HG02588 (cell line): ENCODE results near the gene RPS6KA3.
"Not testable (repeated sequence)": the region's sequence is repeated elsewhere in the genome, so short reads cannot be mapped to it uniquely, and the experiment has no call there.

Source experiments
- ATAC-seq: cut with Tn5 transposase; IDR thresholded peaks from one replicate; pipeline ENCODE4 v1.9.1; 2021; ENCODE audit warnings: mild to moderate bottlenecking, moderate library complexity; ENCODE audit not compliant: unreplicated experiment

Gene RPS6KA3

GRCh38 chrX:20224814-20225487, 41.8 kb downstream of the RPS6KA3 start:
- peak; percentile 84 for ATAC-seq

GRCh38 chrX:20221902-20222301, 44.8 kb downstream of the RPS6KA3 start:
- no peak for ATAC-seq

- no peak for ATAC-seq
These were observed 47.7 kb downstream of the RPS6KA3 start for GRCh38 chrX:20218836-20219505.

- no peak for ATAC-seq
These were observed 48.8 kb downstream of the RPS6KA3 start for GRCh38 chrX:20217906-20218305.

- ATAC-seq = no peak
These were observed 49.4 kb downstream of the RPS6KA3 start for GRCh38 chrX:20217271-20217670.

GRCh38 chrX:20215565-20215964, 51.1 kb downstream of the RPS6KA3 start:
- no peak for ATAC-seq

GRCh38 chrX:20212486-20213089, 54.1 kb downstream of the RPS6KA3 start:
- ATAC-seq = peak; percentile 95

- no peak for ATAC-seq
These were observed 55.4 kb downstream of the RPS6KA3 start for GRCh38 chrX:20211261-20211786.

- ATAC-seq = peak; percentile 97
These were observed 60.6 kb downstream of the RPS6KA3 start for GRCh38 chrX:20205927-20206708.

GRCh38 chrX:20204351-20204750, 62.4 kb downstream of the RPS6KA3 start:
- ATAC-seq = no peak

- no peak for ATAC-seq
These were observed 69.0 kb downstream of the RPS6KA3 start for GRCh38 chrX:20197641-20198210.

- no peak for ATAC-seq
These were observed 77.5 kb downstream of the RPS6KA3 start for GRCh38 chrX:20189171-20189570.

- ATAC-seq = no peak
These were observed 84.9 kb downstream of the RPS6KA3 start for GRCh38 chrX:20181598-20182329.

GRCh38 chrX:20177093-20177492, 89.6 kb downstream of the RPS6KA3 start:
- ATAC-seq = no peak

- ATAC-seq = no peak
These were observed 92.9 kb downstream of the RPS6KA3 start for GRCh38 chrX:20173856-20174255.

GRCh38 chrX:20173313-20173712, 93.4 kb downstream of the RPS6KA3 start:
- ATAC-seq = no peak

- no peak for ATAC-seq
These were observed 94.8 kb downstream of the RPS6KA3 start for GRCh38 chrX:20171887-20172286.

- ATAC-seq = not testable (repeated sequence)
These were observed 104.2 kb downstream of the RPS6KA3 start for GRCh38 chrX:20162516-20162915.

GRCh38 chrX:20159797-20160385, 106.8 kb downstream of the RPS6KA3 start:
- ATAC-seq = no peak

- no peak for ATAC-seq
These were observed 115.0 kb downstream of the RPS6KA3 start for GRCh38 chrX:20151689-20152088.
